GM21515 (cell line): ENCODE data around the gene RGS6.

ENCODE experiments used
- ATAC-seq: cut with Tn5 transposase; IDR thresholded peaks from one replicate; pipeline ENCODE4 v1.9.1; 2021; ENCODE audit not compliant: unreplicated experiment

RGS6 gene

GRCh38 chr14:72142328-72142727 is 210.1 kb downstream of the RGS6 start:
- ATAC-seq: no peak

- ATAC-seq: no peak
Observed at GRCh38 chr14:72146241-72146640, 214.0 kb downstream of the RGS6 start.

- ATAC-seq: no peak
Observed at GRCh38 chr14:72154645-72155378, 222.6 kb downstream of the RGS6 start.

- no peak for ATAC-seq
Observed at GRCh38 chr14:72155379-72155993, 223.3 kb downstream of the RGS6 start.

- ATAC-seq: no peak
Observed at GRCh38 chr14:72164420-72165228, 232.4 kb downstream of the RGS6 start.

GRCh38 chr14:72165229-72165698 is 233.0 kb downstream of the RGS6 start:
- no peak for ATAC-seq

GRCh38 chr14:72169521-72169920 is 237.3 kb downstream of the RGS6 start:
- no peak for ATAC-seq

- ATAC-seq: no peak
Observed at GRCh38 chr14:72172049-72172448, 239.8 kb downstream of the RGS6 start.

- no peak for ATAC-seq
Observed at GRCh38 chr14:72172597-72172996, 240.4 kb downstream of the RGS6 start.

- no peak for ATAC-seq
Observed at GRCh38 chr14:72173038-72173720, 240.9 kb downstream of the RGS6 start.

- no peak for ATAC-seq
Observed at GRCh38 chr14:72177251-72177650, 245.0 kb downstream of the RGS6 start.

GRCh38 chr14:72178517-72178916 is 246.3 kb downstream of the RGS6 start:
- ATAC-seq: no peak

GRCh38 chr14:72182708-72183432 is 250.6 kb downstream of the RGS6 start:
- no peak for ATAC-seq

GRCh38 chr14:72183631-72184030 is 251.4 kb downstream of the RGS6 start:
- no peak for ATAC-seq

- no peak for ATAC-seq
Observed at GRCh38 chr14:72186523-72186922, 254.3 kb downstream of the RGS6 start.

GRCh38 chr14:72196237-72197015 is 264.2 kb downstream of the RGS6 start:
- ATAC-seq: no peak

- no peak for ATAC-seq
Observed at GRCh38 chr14:72201645-72202044, 269.4 kb downstream of the RGS6 start.

GRCh38 chr14:72213424-72213823 is 281.2 kb downstream of the RGS6 start:
- ATAC-seq: no peak

GRCh38 chr14:72215080-72215479 is 282.9 kb downstream of the RGS6 start:
- ATAC-seq: no peak

GRCh38 chr14:72217135-72217534 is 284.9 kb downstream of the RGS6 start:
- ATAC-seq: no peak
